MM.1S (cell line): ENCODE measurements around the gene TRIM28.

Experiments used
- CTCF ChIP-seq: fragments of 300-600 bp; sonication (generic); IDR thresholded peaks from 2 replicates; pipeline ENCODE4 v1.5.1; 2016; ENCODE audit warnings: antibody characterized with exemption, low read length, mixed read lengths
- EZH2 ChIP-seq: fragments of 300-600 bp; sonication (generic); optimal IDR thresholded peaks from 2 replicates; pipeline ENCODE3; 2017; ENCODE audit warnings: low read depth, mild to moderate bottlenecking, antibody characterized with exemption, low read length, mixed read lengths

- TF ChIP-seq CTCF: no peak
- no peak for TF ChIP-seq EZH2
Measured at GRCh38 chr19:58521651-58522050, 22.2 kb upstream of the TRIM28 start.
